CD4-positive, alpha-beta T cell treated with Interleukin-10 for 1 hour (primary cell): ENCODE measurements around the gene TAS2R40.
"Not testable (repeated sequence)": the region's sequence is repeated elsewhere in the genome, so short reads cannot be mapped to it uniquely, and the experiment has no call there.

Source experiments
- DNase-seq: peaks from one replicate; pipeline ENCODE4 v3.0.0-alpha.2; 2020

TAS2R40 gene

GRCh38 chr7:143221737-143222136 lies at the start of gene TAS2R40:
Gene TAS2R40 (plus strand): TSS chr7:143222037. CDS start chr7:143222079, 42 bp downstream.
- no peak for DNase-seq

- no peak for DNase-seq
These were observed 49.5 kb upstream of the TAS2R40 start for GRCh38 chr7:143172354-143172753.

GRCh38 chr7:143176128-143176527 lies 45.7 kb upstream of the TAS2R40 start:
- DNase-seq, result no peak

DNA sequence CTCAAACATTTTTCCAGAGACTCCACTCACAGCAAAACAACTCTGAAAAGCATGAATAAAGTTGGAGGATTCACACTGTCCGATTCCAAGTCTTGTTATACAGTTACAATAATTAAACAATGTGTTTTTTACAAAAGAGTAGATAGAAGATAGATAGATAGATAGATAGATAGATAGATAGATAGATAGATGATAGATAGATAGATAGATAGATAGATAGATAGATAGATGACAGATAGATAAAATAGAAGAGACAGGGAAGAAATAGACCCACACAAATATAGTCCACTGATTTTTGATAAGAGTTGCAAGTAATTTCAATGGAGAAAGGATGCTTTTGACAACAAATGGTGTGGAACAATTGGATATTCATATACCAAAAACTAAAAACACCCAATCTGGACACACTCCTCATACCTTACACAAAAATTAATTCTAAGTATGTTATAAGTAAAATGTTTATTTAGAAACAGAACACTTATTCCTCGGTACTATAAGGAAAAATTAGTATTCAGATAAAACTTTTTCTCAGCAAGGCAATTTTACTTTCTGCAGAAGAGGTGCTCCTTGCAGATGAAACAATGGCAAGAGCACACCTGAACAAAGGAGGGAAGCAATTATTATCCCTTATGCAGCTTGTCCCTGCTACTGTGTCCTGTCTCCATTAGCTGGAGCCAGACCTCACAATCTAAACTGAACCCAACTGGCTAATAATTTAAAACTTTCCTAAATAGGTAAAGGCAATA lies 44.3 kb upstream of the TAS2R40 start:
- DNase-seq, result no peak

- not testable (repeated sequence) for DNase-seq
These were observed 41.1 kb upstream of the TAS2R40 start for GRCh38 chr7:143180771-143181170.

GRCh38 chr7:143181349-143181748 lies 40.5 kb upstream of the TAS2R40 start:
- DNase-seq, result no peak

DNA sequence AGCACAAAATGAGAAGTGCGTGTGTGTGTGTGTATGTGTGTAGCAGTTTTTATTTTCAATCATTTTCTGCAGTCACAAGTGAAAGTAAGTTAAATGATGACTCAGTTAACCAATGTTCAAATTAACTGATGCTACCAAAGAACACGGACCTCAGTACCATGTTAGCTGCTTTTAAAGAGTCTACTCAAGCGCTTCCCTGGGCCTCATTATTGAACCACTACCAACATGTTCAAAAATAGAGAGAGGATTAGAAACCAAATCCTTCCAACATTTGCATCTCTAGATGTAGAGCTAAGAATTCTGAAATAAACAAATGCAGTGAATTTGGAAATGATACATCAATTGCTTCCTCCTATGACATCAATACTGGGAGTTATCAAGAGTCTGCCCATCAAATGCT lies 38.8 kb upstream of the TAS2R40 start, which contains the start of gene TAS2R39:
TAS2R39 (plus strand) TSS at position 396 of the 400 bp plus-strand sequence; CDS start at position 396, 0 bp downstream.
- no peak for DNase-seq

DNA sequence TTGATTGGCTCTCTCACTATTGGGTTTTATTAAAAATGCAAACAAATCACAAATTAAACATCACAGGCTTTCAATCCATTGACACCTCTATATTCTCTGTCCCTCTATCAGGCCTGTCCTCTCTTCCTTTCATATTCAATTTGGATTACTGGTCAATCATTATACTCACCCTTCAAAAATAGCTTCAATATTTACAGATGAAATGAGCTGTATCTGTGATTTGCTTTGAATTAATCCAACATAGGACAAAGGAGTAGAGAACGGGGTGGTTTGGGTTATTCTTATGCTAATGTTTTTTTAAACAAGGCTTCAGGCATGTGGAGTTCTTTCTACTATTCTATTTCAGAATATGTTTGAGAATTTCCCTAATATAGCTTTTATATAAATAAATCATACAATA lies 36.3 kb upstream of the TAS2R40 start:
- no peak for DNase-seq

DNA sequence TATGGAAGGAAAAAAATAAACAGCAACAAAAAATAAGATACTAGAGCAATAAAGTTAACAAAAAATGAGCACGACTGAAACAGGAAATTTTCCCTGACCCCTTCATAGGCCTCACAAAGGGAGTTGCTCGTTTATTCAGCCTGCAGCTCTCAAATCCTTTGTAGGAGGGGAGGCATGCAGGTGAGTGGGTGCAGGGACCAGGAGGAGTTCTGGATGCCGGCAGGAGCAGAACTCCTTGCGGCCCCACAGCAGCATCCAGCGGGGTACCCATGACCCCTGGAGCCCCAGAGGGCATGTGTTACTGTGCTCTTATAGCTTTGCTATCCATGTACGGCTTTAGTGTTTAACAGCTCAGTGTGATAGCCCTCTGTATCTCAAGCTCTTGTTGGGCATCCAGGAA lies 32.8 kb upstream of the TAS2R40 start:
- no peak for DNase-seq

DNA sequence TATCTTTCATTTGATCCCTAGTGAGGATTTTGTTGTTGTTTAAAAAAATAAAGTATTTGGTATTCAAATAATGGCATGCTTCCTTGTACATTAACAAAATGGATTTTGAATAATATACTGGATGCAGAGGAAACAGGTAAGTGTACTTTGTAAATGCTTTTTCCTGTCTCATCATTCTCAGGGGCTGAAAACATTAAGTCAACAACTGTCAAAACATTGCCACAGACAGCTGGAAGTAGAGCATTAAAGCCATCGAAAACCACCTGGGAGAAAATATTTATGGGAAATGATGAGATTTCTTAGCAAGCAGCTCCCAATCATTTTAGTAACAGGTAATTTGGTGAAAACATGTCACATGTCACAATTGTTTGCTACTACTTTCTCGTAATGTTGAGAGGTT lies 28.0 kb upstream of the TAS2R40 start:
- no peak for DNase-seq

- DNase-seq, result no peak
These were observed 22.8 kb upstream of the TAS2R40 start for GRCh38 chr7:143199040-143199439.

DNA sequence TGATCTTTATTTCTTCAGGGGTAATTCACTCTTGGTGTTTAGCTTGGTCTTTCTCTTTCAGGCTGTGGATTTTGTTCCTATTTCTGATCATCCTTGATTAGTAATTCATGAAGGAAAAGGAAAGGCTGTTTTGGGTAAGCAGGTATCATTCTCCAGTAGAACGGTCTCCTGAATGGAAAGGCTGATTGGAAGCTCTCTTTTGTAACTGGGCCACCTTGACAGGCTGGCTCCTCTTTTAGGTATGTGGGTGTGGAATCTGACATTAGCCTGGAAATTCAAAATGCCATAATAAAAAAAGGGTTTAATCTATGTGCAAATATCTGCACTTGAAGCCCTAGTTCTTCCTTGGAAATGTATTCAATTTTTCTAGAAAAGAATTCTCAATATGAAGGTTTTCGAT lies 19.7 kb upstream of the TAS2R40 start:
- DNase-seq, result no peak

GRCh38 chr7:143203386-143203785 lies 18.5 kb upstream of the TAS2R40 start:
- no peak for DNase-seq

- peak; percentile 28 for DNase-seq
These were observed 16.1 kb upstream of the TAS2R40 start for GRCh38 chr7:143205560-143206293.

GRCh38 chr7:143210541-143210940 lies 11.3 kb upstream of the TAS2R40 start:
- no peak for DNase-seq

- DNase-seq, result not testable (repeated sequence)
These were observed 8.4 kb upstream of the TAS2R40 start for GRCh38 chr7:143213478-143213877.

- peak; percentile 85 for DNase-seq
These were observed 6.8 kb upstream of the TAS2R40 start for GRCh38 chr7:143214789-143215679.

- no peak for DNase-seq
These were observed 5.7 kb upstream of the TAS2R40 start for GRCh38 chr7:143216151-143216550.

DNA sequence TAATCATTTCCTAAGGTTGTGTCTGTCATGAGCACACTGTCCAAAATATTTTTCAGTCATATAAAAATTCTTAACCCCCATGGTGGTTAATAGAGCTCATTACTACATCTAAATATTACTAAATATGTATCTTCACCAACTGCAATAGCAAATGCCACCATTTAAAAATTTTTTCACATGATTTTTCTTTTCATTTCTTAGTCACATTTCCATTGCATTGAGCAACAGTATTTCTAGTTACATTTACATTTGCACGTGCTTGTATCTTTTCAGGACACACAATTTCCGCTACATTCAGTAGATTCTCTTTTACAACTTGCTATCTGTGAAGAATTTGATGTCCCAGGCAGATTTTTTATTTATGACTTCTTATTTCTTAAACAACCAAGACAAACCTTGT lies 5.2 kb upstream of the TAS2R40 start:
- no peak for DNase-seq

DNA sequence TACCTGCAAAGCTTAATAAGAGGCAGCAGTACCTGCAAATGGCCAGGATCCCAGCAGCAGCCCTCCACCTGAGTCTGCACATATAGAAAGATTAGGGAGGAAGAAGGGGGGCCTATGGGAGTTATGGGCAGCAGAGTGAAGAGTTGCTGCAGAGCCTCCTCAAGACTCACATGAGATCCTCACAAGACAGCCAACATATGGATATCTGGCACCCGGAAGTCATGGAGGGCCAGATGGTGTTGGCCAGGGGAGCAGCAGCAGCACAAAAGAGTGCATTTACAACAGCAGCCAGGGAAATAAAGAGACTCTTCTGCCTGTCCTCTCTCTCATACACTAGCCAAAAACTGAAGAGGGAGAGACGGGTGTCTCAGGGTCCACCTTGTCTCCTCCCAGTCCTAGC lies 4.0 kb upstream of the TAS2R40 start:
- no peak for DNase-seq

GRCh38 chr7:143221286-143221685 lies 551 bp upstream of the TAS2R40 start:
- no peak for DNase-seq

- DNase-seq, result no peak
These were observed 945 bp downstream of the TAS2R40 start for GRCh38 chr7:143222782-143223181.

DNA sequence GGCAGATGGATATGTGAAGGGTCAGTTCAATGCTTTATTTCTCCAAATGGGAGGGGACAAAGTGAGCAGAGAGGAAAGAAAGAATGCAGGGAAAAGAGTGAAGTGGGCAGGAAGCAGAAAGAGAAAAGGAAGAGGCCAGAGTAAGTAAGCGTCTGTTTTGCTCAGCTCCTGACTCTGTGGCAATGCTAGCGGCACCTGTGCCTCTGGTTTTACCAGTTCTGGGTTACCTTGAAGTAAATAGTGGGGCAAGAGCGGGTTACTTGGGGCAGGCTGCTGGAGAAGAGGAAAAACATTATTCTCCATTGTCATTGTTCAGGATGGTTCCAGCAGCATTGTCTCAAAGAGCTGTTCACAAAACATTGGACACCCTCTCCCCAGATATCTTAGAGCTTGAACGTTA lies 1.9 kb downstream of the TAS2R40 start:
- DNase-seq, result no peak
